Dedifferentiated amniotic fluid mesenchymal stem cell (primary cell): ENCODE measurements around the gene SH2D3A.
A peak's percentile ranks its signal among the peaks of the same experiment; 100 is the strongest.
"Not testable (repeated sequence)": the region's sequence is repeated elsewhere in the genome, so short reads cannot be mapped to it uniquely, and the experiment has no call there.

Source experiments
- DNase-seq: peaks from one replicate; pipeline ENCODE4 v3.0.0-alpha.2; 2016; ENCODE audit errors: extremely low spot score

SH2D3A gene

DNA sequence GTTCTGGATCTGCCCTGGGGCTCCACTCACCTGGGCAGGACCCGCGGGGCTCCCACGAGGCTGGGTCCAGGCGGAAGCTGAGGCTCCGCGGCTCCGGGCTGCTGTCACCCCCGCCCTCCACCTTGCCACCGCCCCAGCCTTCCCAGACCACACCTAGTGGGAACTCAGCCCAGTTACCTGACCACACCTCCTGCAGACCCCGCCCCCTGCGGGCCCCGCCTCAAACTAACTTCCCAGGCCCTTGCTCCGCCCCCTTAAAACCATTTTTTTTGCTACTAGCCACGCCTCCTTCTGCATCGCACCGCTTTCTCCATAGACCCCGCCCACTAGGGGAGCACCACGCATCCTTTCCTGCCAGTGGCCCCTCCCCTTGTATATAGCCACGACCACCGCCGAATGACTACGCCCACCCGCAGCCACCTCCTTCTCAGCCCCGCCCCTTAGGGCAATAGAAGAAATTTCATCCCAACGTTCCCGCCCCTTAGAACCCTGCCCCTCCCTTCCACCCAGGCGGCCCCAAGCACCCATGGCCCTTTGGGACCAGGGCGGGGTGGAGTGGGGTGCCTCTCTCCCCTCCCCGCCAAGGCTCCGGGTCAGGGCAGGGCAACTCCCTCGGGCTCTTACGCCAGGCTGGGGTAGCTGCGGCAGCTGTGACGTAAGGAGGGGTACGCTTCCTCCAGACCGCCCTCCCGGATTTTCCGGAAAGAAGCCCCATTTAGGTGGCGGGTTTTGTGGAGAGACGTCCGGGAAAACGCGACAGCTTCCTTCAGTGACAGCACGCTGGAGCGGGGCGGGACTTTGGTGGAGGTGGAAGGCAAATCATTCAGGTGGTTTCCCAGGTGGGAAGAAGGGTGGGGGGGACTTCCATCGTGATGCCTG lies at the start of gene SH2D3A:
TSS of gene SH2D3A (minus strand) at position 79 of the 879 bp plus-strand sequence. CDS start 3,687 bp downstream, outside the sequence.
- DNase-seq = no peak

DNA sequence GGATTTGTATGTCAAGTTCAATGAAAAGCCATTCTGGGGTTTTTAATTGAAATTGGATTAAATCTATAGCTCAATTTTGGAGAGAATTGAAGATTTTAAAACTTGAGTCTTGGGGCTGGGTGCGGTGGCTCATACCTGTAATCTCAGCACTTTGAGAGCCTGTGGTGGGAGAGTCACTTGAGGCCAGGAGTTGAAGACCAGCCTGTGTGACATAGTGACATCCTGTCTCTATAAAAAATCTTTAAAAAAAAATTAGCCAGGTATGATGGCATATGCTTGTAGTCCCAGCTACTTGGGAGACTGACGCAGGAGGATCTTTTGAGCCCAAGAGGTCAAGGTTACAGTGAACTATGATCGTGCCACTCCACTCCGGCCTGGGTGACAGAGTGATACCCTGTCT lies 46.4 kb upstream of the SH2D3A start:
- no peak for DNase-seq

DNA sequence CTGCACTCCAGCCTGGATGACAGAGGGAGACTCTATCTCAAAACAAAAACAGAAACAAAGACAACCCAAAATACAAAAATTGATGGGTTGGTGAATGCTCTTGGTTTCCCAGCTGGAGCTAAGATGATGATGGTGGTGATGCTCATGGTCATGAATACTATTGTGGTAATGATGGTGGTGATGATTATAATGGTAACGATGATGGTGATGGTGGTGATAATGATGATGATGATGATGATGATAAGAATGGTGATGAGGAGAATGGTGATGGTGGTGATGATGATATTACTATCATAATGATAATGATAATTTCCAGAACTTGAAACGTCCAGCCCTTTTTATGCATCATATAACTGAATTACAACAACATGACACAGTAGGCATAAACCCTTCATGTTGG lies 45.4 kb upstream of the SH2D3A start:
- DNase-seq = no peak

DNA sequence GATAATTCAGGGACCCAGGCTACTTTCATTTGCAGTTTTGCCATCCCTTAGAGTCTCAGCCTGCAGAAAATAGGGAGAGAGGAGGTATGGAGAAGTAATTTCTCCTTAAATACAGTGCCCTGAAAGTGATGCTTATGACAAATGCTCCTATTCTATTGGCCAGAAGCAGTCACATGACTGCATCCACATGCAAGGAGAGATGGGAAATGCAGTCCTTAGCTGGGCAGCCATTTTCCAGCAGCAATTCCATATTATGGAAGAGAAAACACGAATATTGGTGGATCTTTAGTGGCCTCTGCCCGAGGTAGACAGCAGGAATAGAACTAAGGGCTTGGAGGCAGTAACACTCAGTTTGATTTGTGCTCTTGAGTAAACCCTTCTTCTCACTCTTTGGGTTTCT lies 44.7 kb upstream of the SH2D3A start:
- peak; percentile 38 for DNase-seq

DNA sequence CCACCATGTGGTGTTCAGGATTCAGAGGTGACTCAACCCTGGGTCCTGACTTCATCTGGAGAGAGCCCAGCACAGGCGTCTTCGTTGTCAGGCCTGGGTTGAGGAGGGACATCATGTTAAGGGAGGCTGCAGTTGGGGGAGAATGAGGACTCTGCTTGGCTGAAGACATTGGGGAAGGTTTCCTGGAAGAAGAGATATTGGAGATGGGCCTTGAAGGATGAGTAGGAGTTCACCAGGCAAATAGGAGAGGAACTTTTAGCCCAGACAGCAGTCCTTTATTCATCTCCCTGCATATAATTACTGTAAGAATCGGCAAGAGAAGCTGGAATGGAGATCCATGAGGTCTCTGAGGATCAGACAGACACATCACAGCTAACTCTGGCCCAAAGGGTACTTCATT lies 44.1 kb upstream of the SH2D3A start:
- no peak for DNase-seq

DNA sequence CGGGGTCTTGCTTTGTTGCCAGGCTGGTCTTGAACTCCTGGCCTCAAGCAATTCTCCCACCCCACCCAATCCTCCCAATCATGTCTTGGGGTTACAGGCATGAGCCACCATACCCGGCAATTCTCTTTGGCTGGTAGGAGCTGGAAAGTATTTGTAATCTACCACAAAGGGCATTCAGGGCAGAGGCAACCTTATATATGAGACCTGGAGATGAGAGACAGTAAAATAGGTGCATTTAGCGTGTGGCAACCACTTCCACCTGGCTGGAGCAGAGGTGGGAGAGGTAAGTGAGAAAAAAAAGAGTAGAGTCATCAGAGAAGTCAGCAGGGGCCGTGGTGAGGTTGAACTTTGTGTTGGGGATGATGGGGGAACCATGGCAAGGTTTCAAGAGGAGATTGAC lies 42.0 kb upstream of the SH2D3A start:
- DNase-seq = no peak

DNA sequence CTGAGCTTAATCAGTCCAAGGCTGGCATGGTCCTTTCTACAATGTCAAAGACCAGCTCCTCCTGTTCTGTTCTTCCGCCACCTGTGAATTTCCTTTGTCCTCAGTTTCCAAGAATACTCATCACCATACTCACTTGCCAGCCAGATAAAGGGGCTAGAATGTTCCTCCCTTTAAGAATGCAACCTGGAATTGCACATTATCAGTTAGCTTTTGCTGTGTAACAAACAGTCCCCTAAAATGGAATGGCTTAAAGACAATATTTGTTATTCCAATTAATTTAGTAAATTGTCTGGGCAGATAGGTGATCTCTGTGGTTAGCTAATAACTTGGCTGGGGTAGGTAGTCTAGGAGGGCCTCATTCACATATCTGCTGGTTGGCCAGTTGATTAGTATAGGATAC lies 41.3 kb upstream of the SH2D3A start:
- no peak for DNase-seq

DNA sequence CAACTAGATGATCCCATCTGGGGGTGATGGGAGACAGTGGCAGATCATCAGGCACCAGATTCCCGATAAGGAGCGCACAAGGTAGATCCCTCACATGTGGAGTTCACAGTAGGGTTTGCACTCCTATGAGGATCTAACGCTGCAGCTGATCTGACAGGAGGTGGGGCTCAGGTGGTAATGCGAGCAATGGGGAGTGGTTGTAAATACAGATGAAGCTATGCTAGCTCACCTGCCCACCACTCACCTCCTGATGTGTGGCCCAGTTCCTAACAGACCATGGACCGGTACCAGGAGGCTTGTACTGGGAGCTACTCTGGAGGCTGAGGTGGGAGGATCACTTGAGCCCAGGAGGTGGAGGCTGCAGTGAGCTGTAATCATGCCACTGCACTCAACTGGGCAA lies 40.1 kb upstream of the SH2D3A start:
- no peak for DNase-seq

DNA sequence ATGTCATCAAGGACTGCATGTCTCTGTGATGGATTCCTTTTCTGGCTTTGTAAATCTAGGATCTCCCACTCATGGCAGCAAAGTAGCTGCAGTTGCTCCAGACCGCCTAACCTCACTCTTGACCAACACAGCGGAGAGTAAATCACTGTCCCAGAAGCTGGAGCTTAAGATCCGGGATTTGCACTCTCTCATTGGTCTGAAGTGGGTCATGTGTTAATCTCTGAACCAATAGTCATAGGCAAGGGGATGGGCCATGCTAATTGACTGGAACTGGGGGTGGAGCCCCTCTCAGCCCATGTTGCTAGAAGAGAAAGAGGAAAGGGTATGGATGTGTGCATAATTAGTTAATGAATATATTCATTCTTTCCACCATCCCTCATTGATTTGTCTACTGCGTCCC lies 39.3 kb upstream of the SH2D3A start:
- DNase-seq = no peak

DNA sequence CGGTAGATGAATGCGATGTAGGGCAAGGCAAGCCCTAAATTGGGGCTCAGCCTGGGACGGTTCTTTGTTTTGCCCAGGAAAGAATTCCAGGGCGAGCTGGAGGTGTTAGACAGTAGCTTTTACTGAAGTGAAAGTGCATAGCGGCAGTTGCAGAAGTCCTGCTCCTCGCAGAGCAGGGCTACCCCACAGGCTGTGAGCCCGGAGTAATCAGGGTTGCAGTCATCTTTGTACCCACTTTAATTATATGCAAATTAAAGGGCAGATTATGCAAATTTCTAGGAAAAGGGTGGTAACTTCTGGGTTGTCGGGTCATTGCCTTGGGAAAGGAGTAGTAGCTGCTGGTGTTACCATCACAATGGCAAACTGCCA lies 35.8 kb upstream of the SH2D3A start:
- DNase-seq = no peak

DNA sequence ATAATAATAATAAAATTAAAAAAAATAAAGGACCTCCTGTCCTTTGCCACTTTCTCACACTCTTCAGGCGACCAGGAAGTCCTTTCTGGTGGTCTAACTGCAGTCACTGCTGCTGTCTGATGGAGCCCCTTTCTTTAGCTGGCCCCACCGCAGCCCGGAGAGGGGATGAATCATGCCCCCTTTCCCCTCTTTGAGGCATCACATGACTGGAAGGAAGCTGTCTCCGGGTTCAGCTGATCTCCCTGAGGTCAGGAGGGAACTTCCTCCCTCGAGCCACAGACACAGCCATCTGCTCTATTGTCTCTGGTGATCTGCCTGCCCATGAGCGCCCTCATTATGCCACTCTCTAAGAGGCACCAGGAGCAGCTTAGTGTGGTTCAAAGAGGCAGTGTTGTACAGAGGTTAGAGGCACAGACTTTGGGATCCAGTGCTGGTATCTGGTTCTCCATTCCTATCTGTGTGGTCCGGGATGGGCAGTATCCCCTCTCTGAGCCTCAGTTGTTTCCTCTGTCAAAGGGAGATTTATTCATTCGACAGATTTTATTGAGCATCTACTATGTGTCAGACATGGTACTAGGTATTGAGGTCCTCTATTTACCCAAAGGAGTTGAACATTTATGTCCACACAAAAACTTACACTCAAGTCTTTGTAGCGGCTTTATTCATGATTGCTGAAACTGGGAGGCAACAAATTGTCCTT lies 35.3 kb upstream of the SH2D3A start:
- no peak for DNase-seq

DNA sequence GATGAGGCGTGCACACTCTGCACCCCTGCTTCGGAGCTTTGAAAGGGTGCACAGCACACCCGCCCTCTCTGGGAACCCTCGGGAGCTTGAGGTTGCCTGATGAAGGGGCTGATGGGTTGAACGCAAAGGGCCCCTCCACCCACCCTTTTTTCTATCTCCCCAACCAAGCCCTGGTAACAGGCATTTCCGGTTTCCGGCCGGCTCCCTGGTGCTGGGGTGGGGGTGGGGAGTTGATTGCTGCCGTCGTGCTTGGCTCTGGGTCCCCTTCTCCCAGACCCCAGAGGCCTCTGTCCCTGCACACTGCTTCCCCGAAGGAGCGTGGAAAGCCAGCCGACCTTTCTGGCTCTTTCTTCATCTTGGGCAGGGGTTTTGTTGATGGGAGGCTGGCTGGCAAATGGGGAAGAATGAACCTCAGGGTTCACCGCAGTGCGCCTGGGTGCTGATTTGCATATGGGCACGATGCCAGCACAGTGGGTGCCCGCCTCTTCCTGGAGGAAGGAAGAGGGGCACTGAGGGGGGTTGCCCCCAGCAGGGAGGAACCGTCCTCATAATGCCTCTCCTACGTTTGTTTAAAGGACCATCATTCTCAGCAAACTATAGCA lies 34.4 kb upstream of the SH2D3A start:
- no peak for DNase-seq

DNA sequence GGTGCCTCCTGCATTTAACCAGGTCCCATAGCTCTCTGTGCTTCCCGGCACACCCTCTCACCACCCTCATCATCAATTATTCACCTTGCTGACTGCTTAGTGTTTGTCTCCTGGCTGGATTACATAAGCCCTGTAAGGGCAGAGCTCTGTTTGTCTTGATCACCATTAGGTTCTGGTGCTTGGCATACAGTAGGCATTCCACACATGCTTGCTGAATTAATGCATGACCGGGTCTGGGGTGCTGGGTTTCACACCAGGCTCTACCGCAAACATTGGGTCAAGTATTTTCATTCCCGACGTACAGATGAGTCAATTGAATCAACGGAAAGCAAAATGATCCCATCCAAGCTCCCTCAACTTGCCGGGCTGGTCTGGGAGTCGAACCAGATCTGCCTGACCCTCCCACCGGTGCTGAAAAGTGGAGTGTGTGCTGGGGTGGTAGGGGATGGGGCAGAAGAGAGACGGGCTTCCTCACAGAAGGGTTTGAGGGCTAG lies 33.8 kb upstream of the SH2D3A start:
- no peak for DNase-seq

DNA sequence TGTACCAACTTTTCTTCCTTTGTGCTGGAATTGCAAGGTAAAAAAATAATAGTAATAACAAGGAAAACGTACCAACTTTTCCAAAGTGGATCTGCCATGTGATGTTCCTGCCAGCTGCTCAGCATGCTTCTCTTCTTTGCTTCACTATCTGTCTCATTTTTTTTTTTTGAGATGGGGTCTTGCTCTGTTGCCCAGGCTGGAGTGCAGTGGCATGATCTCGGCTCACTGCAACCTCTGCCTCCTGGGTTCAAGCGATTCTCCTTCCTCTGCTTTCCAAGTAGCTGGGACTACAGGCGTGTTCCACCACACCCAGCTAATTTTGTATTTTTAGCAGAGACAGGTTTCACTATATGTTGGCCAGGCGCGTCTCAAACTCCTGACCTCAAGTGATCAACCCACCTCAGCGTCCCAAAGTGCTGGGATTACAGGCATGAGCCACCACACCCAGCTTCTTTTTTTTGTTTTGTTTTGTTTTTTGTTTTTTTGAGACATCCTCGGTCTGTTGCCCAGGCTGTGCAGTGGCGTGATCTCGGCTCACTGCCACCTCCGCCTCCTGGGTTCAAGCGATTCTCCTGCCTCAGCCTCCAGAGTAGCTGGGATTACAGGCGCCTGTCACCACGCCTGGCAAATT lies 33.0 kb upstream of the SH2D3A start:
- DNase-seq = not testable (repeated sequence)

DNA sequence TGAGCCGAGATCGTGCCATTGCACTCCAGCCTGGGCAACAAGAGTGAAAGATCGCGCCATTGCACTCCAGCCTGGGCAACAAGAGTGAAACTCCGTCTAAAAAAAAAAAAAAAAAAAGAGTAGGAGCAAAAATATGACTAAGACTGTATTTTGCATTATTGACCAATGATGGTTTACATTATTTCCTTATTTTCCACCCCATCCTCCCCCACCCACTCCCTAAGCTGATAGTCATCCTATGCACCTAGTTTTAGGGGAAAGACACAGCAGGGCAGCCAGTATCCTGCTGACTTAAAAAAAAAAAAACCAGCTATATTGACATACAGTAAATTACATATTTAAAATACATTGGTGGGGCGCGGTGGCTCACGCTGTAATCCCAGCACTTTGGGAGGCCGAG lies 30.4 kb upstream of the SH2D3A start:
- DNase-seq = no peak

DNA sequence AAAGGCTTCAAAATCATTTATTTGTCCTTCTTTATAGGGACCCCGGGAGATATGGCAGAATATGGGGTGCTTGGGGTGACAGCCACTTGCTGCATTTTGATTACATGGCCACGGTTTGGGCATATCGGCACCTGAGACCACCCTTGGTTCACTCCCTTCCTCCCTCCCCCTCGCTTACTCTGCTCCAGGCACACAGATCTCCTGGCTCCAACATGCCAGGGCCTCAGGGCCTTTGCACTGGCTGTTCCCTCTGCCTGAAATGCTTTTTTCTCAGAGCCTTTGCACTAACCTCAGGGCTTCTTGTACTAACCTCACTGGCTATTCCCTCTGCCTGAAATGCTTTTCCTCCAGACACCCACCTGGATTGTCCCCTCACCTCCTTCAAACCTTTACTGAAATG lies 29.0 kb upstream of the SH2D3A start:
- no peak for DNase-seq

DNA sequence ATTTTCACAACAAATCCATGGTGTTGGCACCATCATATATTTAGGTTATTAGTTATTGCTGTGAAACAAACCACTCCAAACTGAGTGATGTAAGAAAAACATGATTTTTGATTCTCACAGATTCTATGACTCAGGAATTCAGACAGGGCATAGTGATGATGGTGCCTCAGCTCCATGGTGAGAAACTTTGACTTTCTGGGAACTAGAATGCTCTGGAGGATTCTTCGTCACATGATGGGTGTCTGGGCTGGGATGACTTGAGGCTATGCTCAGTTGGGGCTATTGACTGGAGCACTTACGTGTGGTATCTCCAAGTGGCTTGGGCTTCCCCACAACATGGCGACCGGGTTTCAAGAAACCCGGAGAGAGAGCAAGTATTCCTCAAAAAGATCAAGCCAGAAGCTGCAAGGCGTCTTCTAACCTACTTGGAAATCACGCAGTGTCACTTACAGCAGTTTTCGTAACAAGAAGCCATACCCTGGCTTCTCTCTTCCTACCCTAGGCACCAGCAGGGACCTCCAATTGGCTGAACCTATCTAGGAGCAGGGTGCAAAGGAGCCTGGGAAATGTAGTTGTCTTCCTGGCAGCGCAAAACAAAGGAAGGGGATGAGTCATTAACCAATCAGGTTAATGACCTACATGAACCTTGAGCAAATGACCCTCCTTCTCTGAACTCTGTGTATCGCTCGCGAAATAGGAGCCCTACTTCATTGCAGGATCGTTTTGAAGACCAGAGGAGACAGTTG lies 27.6 kb upstream of the SH2D3A start:
- DNase-seq = no peak

DNA sequence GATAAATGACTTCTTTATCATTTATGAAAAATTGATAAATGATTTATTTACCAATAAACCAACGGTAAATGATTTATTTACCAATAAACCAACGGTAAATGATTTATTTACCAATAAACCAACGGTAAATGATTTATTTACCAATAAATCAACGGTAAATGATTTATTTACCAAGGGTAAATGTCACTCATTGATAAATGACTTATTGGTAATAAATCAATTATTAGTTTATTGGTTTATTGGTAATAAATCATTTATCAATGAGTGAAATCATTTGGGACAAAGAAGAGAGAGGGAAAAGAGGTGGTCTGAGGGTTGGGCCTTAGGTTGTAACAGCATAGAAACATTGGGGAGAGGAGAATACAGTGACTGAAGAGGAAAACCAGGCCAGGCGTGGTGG lies 26.7 kb upstream of the SH2D3A start:
- no peak for DNase-seq

DNA sequence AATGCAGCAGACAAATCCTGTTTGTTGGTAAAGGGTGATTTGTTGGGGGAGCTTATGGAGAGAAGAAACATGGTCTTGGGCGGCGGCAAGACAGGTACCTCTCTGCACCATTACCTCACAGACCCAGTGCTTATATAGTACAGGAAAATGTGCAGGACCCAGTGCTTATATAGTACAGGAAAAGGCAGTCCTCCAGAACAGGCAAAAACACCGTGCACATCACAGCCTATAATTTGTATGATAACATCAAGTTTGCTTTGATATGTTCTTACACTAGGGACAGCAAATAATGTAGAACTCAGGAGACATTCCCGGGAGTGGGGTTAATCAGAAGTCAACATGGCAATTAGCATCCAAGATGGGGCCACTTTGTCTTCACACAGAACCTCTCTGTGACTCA lies 26.2 kb upstream of the SH2D3A start:
- no peak for DNase-seq

DNA sequence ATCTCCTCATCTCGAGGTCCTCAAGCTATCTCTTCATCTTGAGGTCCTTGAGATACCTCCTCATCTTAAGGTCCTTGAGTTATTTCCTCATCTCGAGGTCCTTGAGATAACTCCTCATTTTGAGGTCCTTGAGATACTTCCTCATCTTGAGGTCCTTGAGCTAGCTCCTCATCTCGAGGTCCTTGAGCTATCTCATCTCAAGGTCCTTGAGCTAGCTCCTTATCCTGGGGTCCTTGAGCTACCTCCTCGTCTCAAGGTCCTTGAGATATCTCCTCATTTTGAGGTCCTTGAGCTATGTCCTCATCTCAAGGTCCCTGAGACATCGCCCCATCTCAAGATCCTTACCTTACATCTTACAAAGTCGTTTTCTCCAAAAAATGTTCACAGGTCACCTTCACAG lies 24.0 kb upstream of the SH2D3A start:
- no peak for DNase-seq
